ENCODE results near the gene BCAT1.
"Not testable (repeated sequence)": the region's sequence is repeated elsewhere in the genome, so short reads cannot be mapped to it uniquely, and the experiment has no call there.

The BCAT1 gene

GRCh38 chr12:24852420-24852819 is 96.5 kb downstream of the BCAT1 start:
- no peak for DNase-seq

GRCh38 chr12:24851883-24852282 is 97.0 kb downstream of the BCAT1 start:
- DNase-seq = not testable (repeated sequence)

GRCh38 chr12:24851341-24851740 is 97.6 kb downstream of the BCAT1 start:
- DNase-seq = no peak

GRCh38 chr12:24850496-24850895 is 98.4 kb downstream of the BCAT1 start:
- DNase-seq = no peak

- no peak for DNase-seq
Measured at GRCh38 chr12:24848941-24849477, 99.9 kb downstream of the BCAT1 start.

- no peak for DNase-seq
Measured at GRCh38 chr12:24846689-24847088, 102.2 kb downstream of the BCAT1 start.

GRCh38 chr12:24845615-24846014 is 103.3 kb downstream of the BCAT1 start:
- no peak for DNase-seq

- DNase-seq = no peak
Measured at GRCh38 chr12:24840046-24840800, 108.7 kb downstream of the BCAT1 start.

GRCh38 chr12:24839268-24839791 is 109.6 kb downstream of the BCAT1 start:
- no peak for DNase-seq

- DNase-seq = no peak
Measured at GRCh38 chr12:24838531-24838950, 110.4 kb downstream of the BCAT1 start.

- DNase-seq = no peak
Measured at GRCh38 chr12:24835377-24835776, 113.5 kb downstream of the BCAT1 start.

GRCh38 chr12:24833513-24833912 is 115.4 kb downstream of the BCAT1 start:
- no peak for DNase-seq

- no peak for DNase-seq
Measured at GRCh38 chr12:24823808-24824515, 124.9 kb downstream of the BCAT1 start.

- no peak for DNase-seq
Measured at GRCh38 chr12:24822121-24822899, 126.6 kb downstream of the BCAT1 start.

- no peak for DNase-seq
Measured at GRCh38 chr12:24821691-24822090, 127.2 kb downstream of the BCAT1 start.

GRCh38 chr12:24820872-24821271 is 128.0 kb downstream of the BCAT1 start:
- DNase-seq = no peak

- no peak for DNase-seq
Measured at GRCh38 chr12:24818351-24818750, 130.6 kb downstream of the BCAT1 start.

GRCh38 chr12:24815114-24815423 is 133.8 kb downstream of the BCAT1 start:
- no peak for DNase-seq

- no peak for DNase-seq
Measured at GRCh38 chr12:24814379-24815113, 134.4 kb downstream of the BCAT1 start.

GRCh38 chr12:24810378-24810777 is 138.5 kb downstream of the BCAT1 start:
- DNase-seq = no peak

GRCh38 chr12:24809306-24809705 is 139.6 kb downstream of the BCAT1 start:
- DNase-seq = not testable (repeated sequence)

- DNase-seq = no peak
Measured at GRCh38 chr12:24808651-24809050, 140.2 kb downstream of the BCAT1 start.

All from effector CD4-positive, alpha-beta T cell (primary cell).